Vagina (tissue), 2 donors: ENCODE measurements around the gene TPST2.

Experiments
- CTCF ChIP-seq, 3 experiments: fragments of 450-650 bp in 2 of 3; fragments of 200-600 bp in 1 of 3; sonication (generic) in 1 of 3; IDR thresholded peaks; one replicate each; pipeline ENCODE4 v1.5.1; 2017 to 2019; ENCODE audit warnings: antibody characterized with exemption in 3 of 3, mild to moderate bottlenecking in 2 of 3, moderate library complexity in 2 of 3
- POLR2A ChIP-seq, 2 donors: fragments of 450-650 bp; IDR thresholded peaks; one replicate each; pipeline ENCODE4 v1.6.1; 2017; ENCODE audit warnings: antibody characterized with exemption in 2 of 2, mild to moderate bottlenecking in 2 of 2, moderate library complexity in 2 of 2
- POLR2AphosphoS5 ChIP-seq, 2 donors: sonication (generic); formaldehyde crosslinking; IDR thresholded peaks; one replicate each; pipeline ENCODE4 v1.9.0; 2017; ENCODE audit warnings: antibody characterized with exemption in 2 of 2, mild to moderate bottlenecking in 2 of 2, low read depth in 1 of 2; ENCODE audit not compliant: insufficient read depth in 1 of 2

GRCh38 chr22:26522012-26522411 lies 67.9 kb downstream of the TPST2 start:
- TF ChIP-seq CTCF (IDR thresholded peaks at IDR 0.05) (no peak), POLR2A (IDR thresholded peaks at IDR 0.05) (no peak), POLR2AphosphoS5 (IDR thresholded peaks at IDR 0.05; ENCODE audit: insufficient read depth in 1 of 2, low read depth in 1 of 2) (no peak)
